ENCODE data around the gene FAM131B.

DNA sequence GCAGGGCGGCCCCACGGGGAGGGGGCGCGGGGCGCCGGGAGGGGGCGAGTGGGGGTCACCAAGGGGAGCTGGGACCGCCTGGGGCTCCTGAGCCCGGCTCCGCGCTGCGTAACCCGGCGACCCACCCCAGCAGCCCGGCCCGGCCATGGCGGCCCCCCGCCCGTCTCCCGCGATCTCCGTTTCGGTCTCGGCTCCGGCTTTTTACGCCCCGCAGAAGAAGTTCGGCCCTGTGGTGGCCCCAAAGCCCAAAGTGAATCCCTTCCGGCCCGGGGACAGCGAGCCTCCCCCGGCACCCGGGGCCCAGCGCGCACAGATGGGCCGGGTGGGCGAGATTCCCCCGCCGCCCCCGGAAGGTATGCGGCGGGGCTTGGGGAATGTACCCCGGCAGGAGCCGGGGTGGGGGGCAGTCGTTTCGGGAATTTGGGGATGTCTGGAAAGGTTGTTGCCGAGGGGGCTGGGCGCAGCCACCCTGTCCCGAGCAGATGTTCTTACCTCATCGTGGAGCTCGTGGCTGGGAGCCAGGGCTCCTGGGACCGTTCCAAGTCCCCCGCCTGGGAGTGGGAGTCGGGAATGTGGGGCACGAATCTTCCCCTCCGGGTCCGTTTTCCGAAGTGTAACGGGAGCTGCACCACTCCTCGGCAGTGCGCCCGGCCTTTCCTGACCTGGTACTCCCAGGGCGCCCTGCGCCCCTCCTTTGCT, 19.1 kb upstream of the FAM131B start:
- TF ChIP-seq, protein P1, sequence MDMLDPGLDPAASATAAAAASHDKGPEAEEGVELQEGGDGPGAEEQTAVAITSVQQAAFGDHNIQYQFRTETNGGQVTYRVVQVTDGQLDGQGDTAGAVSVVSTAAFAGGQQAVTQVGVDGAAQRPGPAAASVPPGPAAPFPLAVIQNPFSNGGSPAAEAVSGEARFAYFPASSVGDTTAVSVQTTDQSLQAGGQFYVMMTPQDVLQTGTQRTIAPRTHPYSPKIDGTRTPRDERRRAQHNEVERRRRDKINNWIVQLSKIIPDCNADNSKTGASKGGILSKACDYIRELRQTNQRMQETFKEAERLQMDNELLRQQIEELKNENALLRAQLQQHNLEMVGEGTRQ (IDR thresholded peaks at IDR 0.05; ENCODE audit: low read length), result no peak
- TF ChIP-seq EP300 (IDR thresholded peaks at IDR 0.05; ENCODE audit: borderline replicate concordance in 1 of 2, low read depth in 2 of 2, low read length in 2 of 2), result no peak
- TF ChIP-seq NRF1 (IDR thresholded peaks at IDR 0.05; ENCODE audit: low read depth, low read length), result no peak
- TF ChIP-seq RAD21 (IDR thresholded peaks at IDR 0.05 in 1 of 2, conservative IDR thresholded peaks at IDR 0.05 in 1 of 2; ENCODE audit: low read depth in 2 of 2, low read length in 2 of 2), result no peak
- no peak for TF ChIP-seq POLR2A (IDR thresholded peaks at IDR 0.05; ENCODE audit: control extremely low read depth in 1 of 2, low read depth in 2 of 2, low read length in 2 of 2)
- TF ChIP-seq, protein P2, sequence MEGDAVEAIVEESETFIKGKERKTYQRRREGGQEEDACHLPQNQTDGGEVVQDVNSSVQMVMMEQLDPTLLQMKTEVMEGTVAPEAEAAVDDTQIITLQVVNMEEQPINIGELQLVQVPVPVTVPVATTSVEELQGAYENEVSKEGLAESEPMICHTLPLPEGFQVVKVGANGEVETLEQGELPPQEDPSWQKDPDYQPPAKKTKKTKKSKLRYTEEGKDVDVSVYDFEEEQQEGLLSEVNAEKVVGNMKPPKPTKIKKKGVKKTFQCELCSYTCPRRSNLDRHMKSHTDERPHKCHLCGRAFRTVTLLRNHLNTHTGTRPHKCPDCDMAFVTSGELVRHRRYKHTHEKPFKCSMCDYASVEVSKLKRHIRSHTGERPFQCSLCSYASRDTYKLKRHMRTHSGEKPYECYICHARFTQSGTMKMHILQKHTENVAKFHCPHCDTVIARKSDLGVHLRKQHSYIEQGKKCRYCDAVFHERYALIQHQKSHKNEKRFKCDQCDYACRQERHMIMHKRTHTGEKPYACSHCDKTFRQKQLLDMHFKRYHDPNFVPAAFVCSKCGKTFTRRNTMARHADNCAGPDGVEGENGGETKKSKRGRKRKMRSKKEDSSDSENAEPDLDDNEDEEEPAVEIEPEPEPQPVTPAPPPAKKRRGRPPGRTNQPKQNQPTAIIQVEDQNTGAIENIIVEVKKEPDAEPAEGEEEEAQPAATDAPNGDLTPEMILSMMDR (IDR thresholded peaks at IDR 0.05; ENCODE audit: control extremely low read depth in 1 of 3, insufficient read depth in 1 of 3, low read depth in 1 of 3, low read length in 3 of 3), result no peak
